Neural progenitor cell (in vitro differentiated cells): ENCODE measurements around the gene RAB37. TPM values are rescaled to one million over a fixed set of nuclear protein-coding genes. Genes with fewer than 3 reads are reported as not detected.
A peak's percentile ranks its signal among the peaks of the same experiment; 100 is the strongest.

Source experiments
- DNase-seq: peaks from one replicate; pipeline ENCODE4 v3.0.0-alpha.2; 2016; ENCODE audit warnings: low spot score
- H2AFZ ChIP-seq: fragments of 200-600 bp; sonication (generic); replicated peaks from 2 replicates; pipeline ENCODE4 v1.6.1; 2016; ENCODE audit warnings: antibody characterized with exemption
- H3F3A ChIP-seq: fragments of 200-600 bp; sonication (generic); 2 replicates; pipeline ENCODE4 v1.6.1; 2016; ENCODE audit warnings: antibody characterized with exemption, low read depth
- H3K27ac ChIP-seq: fragments of 200-600 bp; sonication (generic); 2 replicates; pipeline ENCODE4 v1.5.1; 2016; ENCODE audit warnings: mild to moderate bottlenecking
- H3K27me3 ChIP-seq: fragments of 200-600 bp; sonication (generic); 2 replicates; pipeline ENCODE4 v1.6.1; 2016; ENCODE audit warnings: mild to moderate bottlenecking, moderate library complexity
- H3K36me3 ChIP-seq: fragments of 200-600 bp; sonication (generic); 2 replicates; pipeline ENCODE4 v1.5.1; 2016
- H3K4me1 ChIP-seq: fragments of 200-600 bp; sonication (generic); 2 replicates; pipeline ENCODE4 v1.6.1; 2016; ENCODE audit warnings: mixed run types
- H3K4me2 ChIP-seq: fragments of 200-600 bp; sonication (generic); 2 replicates; pipeline ENCODE4 v1.6.1; 2016
- H3K4me3 ChIP-seq: fragments of 200-600 bp; sonication (generic); 2 replicates; pipeline ENCODE4 v1.5.1; 2016
- H3K79me2 ChIP-seq: fragments of 200-600 bp; sonication (generic); 2 replicates; pipeline ENCODE4 v1.6.1; 2016; ENCODE audit warnings: low read depth
- H3K9ac ChIP-seq: fragments of 200-600 bp; sonication (generic); 2 replicates; pipeline ENCODE4 v1.6.1; 2016
- H3K9me3 ChIP-seq: fragments of 200-600 bp; sonication (generic); 2 replicates; pipeline ENCODE4 v1.5.1; 2016; ENCODE audit warnings: low read depth
- H4K20me1 ChIP-seq: fragments of 200-600 bp; sonication (generic); 2 replicates; pipeline ENCODE4 v1.6.1; 2016; ENCODE audit warnings: low read depth
- H3K27ac Mint-ChIP-seq: 3 replicates; pipeline ENCODE4 v1.8.0; 2021; ENCODE audit warnings: mixed read lengths
- H3K27me3 Mint-ChIP-seq: 2 replicates; pipeline ENCODE4 v1.8.0; 2022; ENCODE audit warnings: low read depth, mild to moderate bottlenecking, inconsistent platforms, moderate library complexity, mixed read lengths; ENCODE audit not compliant: insufficient read depth
- H3K36me3 Mint-ChIP-seq: 3 replicates; pipeline ENCODE4 v1.8.0; 2021; ENCODE audit warnings: mixed read lengths
- H3K4me1 Mint-ChIP-seq: 3 replicates; pipeline ENCODE4 v1.8.0; 2021; ENCODE audit warnings: mixed read lengths
- H3K4me3 Mint-ChIP-seq: 3 replicates; pipeline ENCODE4 v1.8.0; 2021; ENCODE audit warnings: mild to moderate bottlenecking, moderate library complexity, mixed read lengths
- H3K9me3 Mint-ChIP-seq: 3 replicates; pipeline ENCODE4 v1.8.0; 2020; ENCODE audit warnings: mixed read lengths
- EZH2 ChIP-seq: fragments of 200-600 bp; sonication (generic); IDR thresholded peaks from 2 replicates; pipeline ENCODE4 v1.6.1; 2017; ENCODE audit warnings: antibody characterized with exemption, mild to moderate bottlenecking, moderate library complexity
- EZH2phosphoT487 ChIP-seq: fragments of 200-600 bp; sonication (generic); IDR thresholded peaks from 2 replicates; pipeline ENCODE4 v1.6.1; 2017; ENCODE audit warnings: antibody characterized with exemption
- total RNA-seq: library from RNA; depleted of rRNA; stranded (reverse); fragments of >200 nt; gene quantifications from 2 replicates; pipeline ENCODE4 v1.2.3, GENCODE V29; 2015; ENCODE audit warnings: low replicate concordance
- TF ChIP-seq, protein P1 (sequence below): fragments of 200-600 bp; sonication (generic); IDR thresholded peaks from 2 replicates; pipeline ENCODE4 v1.5.1; 2017; ENCODE audit warnings: antibody characterized with exemption, mild to moderate bottlenecking

RAB37 gene
- total RNA-seq, 1 donor from 2014 or later, result 1.5 TPM

DNA sequence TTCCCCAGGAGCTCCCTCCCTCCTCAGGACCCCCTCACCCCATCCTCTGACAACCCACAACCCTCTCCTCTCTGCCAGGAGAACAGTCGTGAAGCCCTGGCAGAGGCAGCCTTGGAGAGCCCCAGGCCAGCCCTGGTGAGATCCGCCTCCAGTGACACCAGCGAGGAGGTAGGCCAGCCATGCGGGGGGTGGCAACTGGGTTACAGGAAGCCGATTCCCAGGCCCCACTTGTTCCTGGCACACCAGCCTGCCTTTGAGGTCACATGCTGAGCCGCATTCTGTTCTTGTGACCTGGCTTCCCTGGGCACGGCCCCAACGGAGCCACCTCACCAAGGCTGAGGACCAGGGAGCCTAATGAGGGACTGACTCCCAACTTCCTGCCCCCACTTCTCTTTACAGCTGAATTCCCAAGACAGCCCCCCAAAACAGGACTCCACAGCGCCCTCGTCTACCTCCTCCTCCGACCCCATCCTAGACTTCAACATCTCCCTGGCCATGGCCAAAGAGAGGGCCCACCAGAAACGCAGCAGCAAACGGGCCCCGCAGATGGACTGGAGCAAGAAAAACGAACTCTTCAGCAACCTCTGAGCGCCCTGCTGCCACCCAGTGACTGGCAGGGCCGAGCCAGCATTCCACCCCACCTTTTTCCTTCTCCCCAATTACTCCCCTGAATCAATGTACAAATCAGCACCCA lies 31.2 kb downstream of the RAB37 start:
- Histone ChIP-seq H3K79me2 (peaks cover 29% of the 10 kb centered on the region), H4K20me1 (peaks cover 13% of the 10 kb centered on the region), H3K27ac (no peak overlapping the region), H3K36me3 (no peaks in the 10 kb centered on the region), H3K4me3 (no peak overlapping the region), H3K4me2 (no peak overlapping the region), H3K9ac (no peak overlapping the region), H3K27me3 (no peaks in the 10 kb centered on the region), H3K9me3 (no peaks in the 10 kb centered on the region), H3K4me1 (peaks cover 18% of the 10 kb centered on the region), H2AFZ (no peak overlapping the region), H3F3A (peaks cover 29% of the 10 kb centered on the region)
- H3K9me3 Mint-ChIP-seq, result no peaks in the 10 kb centered on the region
- no peak overlapping the region for H3K4me3 Mint-ChIP-seq
- H3K4me1 Mint-ChIP-seq, result peaks cover 25% of the 10 kb centered on the region
- peaks cover 14% of the 10 kb centered on the region for H3K36me3 Mint-ChIP-seq
- H3K27ac Mint-ChIP-seq, result no peak overlapping the region
- peaks cover 6% of the 10 kb centered on the region for H3K27me3 Mint-ChIP-seq
- TF ChIP-seq EZH2 (no peak), EZH2phosphoT487 (no peak)
- TF ChIP-seq, protein P1, sequence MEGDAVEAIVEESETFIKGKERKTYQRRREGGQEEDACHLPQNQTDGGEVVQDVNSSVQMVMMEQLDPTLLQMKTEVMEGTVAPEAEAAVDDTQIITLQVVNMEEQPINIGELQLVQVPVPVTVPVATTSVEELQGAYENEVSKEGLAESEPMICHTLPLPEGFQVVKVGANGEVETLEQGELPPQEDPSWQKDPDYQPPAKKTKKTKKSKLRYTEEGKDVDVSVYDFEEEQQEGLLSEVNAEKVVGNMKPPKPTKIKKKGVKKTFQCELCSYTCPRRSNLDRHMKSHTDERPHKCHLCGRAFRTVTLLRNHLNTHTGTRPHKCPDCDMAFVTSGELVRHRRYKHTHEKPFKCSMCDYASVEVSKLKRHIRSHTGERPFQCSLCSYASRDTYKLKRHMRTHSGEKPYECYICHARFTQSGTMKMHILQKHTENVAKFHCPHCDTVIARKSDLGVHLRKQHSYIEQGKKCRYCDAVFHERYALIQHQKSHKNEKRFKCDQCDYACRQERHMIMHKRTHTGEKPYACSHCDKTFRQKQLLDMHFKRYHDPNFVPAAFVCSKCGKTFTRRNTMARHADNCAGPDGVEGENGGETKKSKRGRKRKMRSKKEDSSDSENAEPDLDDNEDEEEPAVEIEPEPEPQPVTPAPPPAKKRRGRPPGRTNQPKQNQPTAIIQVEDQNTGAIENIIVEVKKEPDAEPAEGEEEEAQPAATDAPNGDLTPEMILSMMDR, result no peak
- DNase-seq, result no peak

DNA sequence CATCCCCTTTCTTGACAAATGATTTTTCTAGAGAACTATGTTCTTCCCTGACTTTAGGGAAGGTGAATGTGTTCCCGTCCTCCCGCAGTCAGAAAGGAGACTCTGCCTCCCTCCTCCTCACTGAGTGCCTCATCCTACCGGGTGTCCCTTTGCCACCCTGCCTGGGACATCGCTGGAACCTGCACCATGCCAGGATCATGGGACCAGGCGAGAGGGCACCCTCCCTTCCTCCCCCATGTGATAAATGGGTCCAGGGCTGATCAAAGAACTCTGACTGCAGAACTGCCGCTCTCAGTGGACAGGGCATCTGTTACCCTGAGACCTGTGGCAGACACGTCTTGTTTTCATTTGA lies 31.7 kb downstream of the RAB37 start:
- TF ChIP-seq EZH2 (no peak), EZH2phosphoT487 (no peak)
- TF ChIP-seq, protein P1, result no peak
- Histone ChIP-seq H3K9me3 (no peaks in the 10 kb centered on the region), H4K20me1 (peaks cover 12% of the 10 kb centered on the region), H3F3A (peaks cover 25% of the 10 kb centered on the region), H3K4me1 (peaks cover 13% of the 10 kb centered on the region), H3K79me2 (peaks cover 25% of the 10 kb centered on the region), H2AFZ (no peak overlapping the region), H3K4me2 (no peak overlapping the region), H3K27me3 (no peaks in the 10 kb centered on the region), H3K9ac (no peak overlapping the region), H3K36me3 (no peaks in the 10 kb centered on the region), H3K27ac (peak overlapping the region; percentile 13), H3K4me3 (no peak overlapping the region)
- no peak for DNase-seq
- H3K9me3 Mint-ChIP-seq, result no peaks in the 10 kb centered on the region
- peaks cover 6% of the 10 kb centered on the region for H3K27me3 Mint-ChIP-seq
- H3K27ac Mint-ChIP-seq, result peak overlapping the region; percentile 3
- H3K4me3 Mint-ChIP-seq, result no peak overlapping the region
- H3K4me1 Mint-ChIP-seq, result peaks cover 20% of the 10 kb centered on the region
- H3K36me3 Mint-ChIP-seq, result peaks cover 14% of the 10 kb centered on the region

- Histone ChIP-seq H3K9me3 (no peaks in the 10 kb centered on the region), H3K36me3 (no peaks in the 10 kb centered on the region), H2AFZ (no peak overlapping the region), H3K27ac (no peak overlapping the region), H3K4me3 (no peak overlapping the region), H3K9ac (no peak overlapping the region), H3K79me2 (peaks cover 20% of the 10 kb centered on the region), H3K27me3 (no peaks in the 10 kb centered on the region), H3F3A (peaks cover 19% of the 10 kb centered on the region), H3K4me1 (peaks cover 7% of the 10 kb centered on the region), H4K20me1 (peaks cover 12% of the 10 kb centered on the region), H3K4me2 (no peak overlapping the region)
- Mint-ChIP-seq H3K9me3 (no peaks in the 10 kb centered on the region), H3K36me3 (peaks cover 14% of the 10 kb centered on the region), H3K4me1 (peaks cover 18% of the 10 kb centered on the region), H3K27me3 (peaks cover 9% of the 10 kb centered on the region), H3K27ac (peak overlapping the region; percentile 76), H3K4me3 (no peak overlapping the region)
- DNase-seq, result no peak
- no peak for TF ChIP-seq EZH2
- TF ChIP-seq, protein P1, result no peak
- TF ChIP-seq EZH2phosphoT487, result no peak
Observed at GRCh38 chr17:74769266-74769855, 32.3 kb downstream of the RAB37 start.
